ENCODE results near the gene SLC16A4.

The SLC16A4 gene

GRCh38 chr1:110347182-110347893 is 43.5 kb downstream of the SLC16A4 start:
- Histone ChIP-seq H3K27me3 (replicated peaks; ENCODE audit: control insufficient read depth, insufficient read depth, low read length) (no peaks in the 10 kb centered on the region), H3K4me3 (replicated peaks; ENCODE audit: low read depth, low read length) (peak overlapping the region; percentile 52), H3K36me3 (ENCODE audit: control insufficient read depth, insufficient read depth, low read length) (peaks cover 6% of the 10 kb centered on the region)
- no peak for TF ChIP-seq CTCF (IDR thresholded peaks at IDR 0.05; ENCODE audit: insufficient read depth, low read length, poor library complexity, severe bottlenecking)
- DNase-seq (ENCODE audit: extremely low read depth, insufficient read length): no peak

- no peaks in the 10 kb centered on the region for H3K27me3 ChIP-seq (replicated peaks; ENCODE audit: control insufficient read depth, insufficient read depth, low read length)
- peak overlapping the region; percentile 52 for H3K4me3 ChIP-seq (replicated peaks; ENCODE audit: low read depth, low read length)
- TF ChIP-seq CTCF (IDR thresholded peaks at IDR 0.05; ENCODE audit: insufficient read depth, low read length, poor library complexity, severe bottlenecking): no peak
- H3K36me3 ChIP-seq (ENCODE audit: control insufficient read depth, insufficient read depth, low read length): peaks cover 9% of the 10 kb centered on the region
- DNase-seq (ENCODE audit: extremely low read depth, insufficient read length): peak; percentile 30
Observed at GRCh38 chr1:110346690-110347089, 44.1 kb downstream of the SLC16A4 start.

GRCh38 chr1:110345480-110345879 is 45.3 kb downstream of the SLC16A4 start:
- Histone ChIP-seq H3K4me3 (replicated peaks; ENCODE audit: low read depth, low read length) (peak overlapping the region; percentile 99), H3K27me3 (replicated peaks; ENCODE audit: control insufficient read depth, insufficient read depth, low read length) (no peaks in the 10 kb centered on the region), H3K36me3 (ENCODE audit: control insufficient read depth, insufficient read depth, low read length) (peaks cover 19% of the 10 kb centered on the region)
- DNase-seq (ENCODE audit: extremely low read depth, insufficient read length): no peak
- TF ChIP-seq CTCF (IDR thresholded peaks at IDR 0.05; ENCODE audit: insufficient read depth, low read length, poor library complexity, severe bottlenecking): no peak

GRCh38 chr1:110344152-110344551 is 46.7 kb downstream of the SLC16A4 start:
- no peak for TF ChIP-seq CTCF (IDR thresholded peaks at IDR 0.05; ENCODE audit: insufficient read depth, low read length, poor library complexity, severe bottlenecking)
- H3K27me3 ChIP-seq (replicated peaks; ENCODE audit: control insufficient read depth, insufficient read depth, low read length): no peaks in the 10 kb centered on the region
- peaks cover 20% of the 10 kb centered on the region for H3K36me3 ChIP-seq (ENCODE audit: control insufficient read depth, insufficient read depth, low read length)
- DNase-seq (ENCODE audit: extremely low read depth, insufficient read length): no peak
- H3K4me3 ChIP-seq (replicated peaks; ENCODE audit: low read depth, low read length): peak overlapping the region; percentile 99

GRCh38 chr1:110343249-110343648 is 47.6 kb downstream of the SLC16A4 start:
- peak overlapping the region; percentile 99 for H3K4me3 ChIP-seq (replicated peaks; ENCODE audit: low read depth, low read length)
- TF ChIP-seq CTCF (IDR thresholded peaks at IDR 0.05; ENCODE audit: insufficient read depth, low read length, poor library complexity, severe bottlenecking): no peak
- DNase-seq (ENCODE audit: extremely low read depth, insufficient read length): no peak
- H3K36me3 ChIP-seq (ENCODE audit: control insufficient read depth, insufficient read depth, low read length): peaks cover 20% of the 10 kb centered on the region
- H3K27me3 ChIP-seq (replicated peaks; ENCODE audit: control insufficient read depth, insufficient read depth, low read length): no peaks in the 10 kb centered on the region
